Upper lobe of left lung (tissue), 4 donors: ENCODE results near the gene HOXA6.

ENCODE experiments used
- CTCF ChIP-seq, 6 experiments: fragments of 450-650 bp in 4 of 6; fragments of 200-600 bp in 2 of 6; sonication (generic) in 2 of 6; IDR thresholded peaks; one replicate each; pipeline ENCODE4 v1.5.1; 2016 to 2019; ENCODE audit warnings: antibody characterized with exemption in 6 of 6
- POLR2A ChIP-seq, 4 donors: fragments of 450-650 bp; IDR thresholded peaks; one replicate each; pipeline ENCODE4 v1.5.1; 2016 to 2017; ENCODE audit warnings: antibody characterized with exemption in 4 of 4, mild to moderate bottlenecking in 2 of 4
- POLR2AphosphoS5 ChIP-seq, 2 donors: sonication (generic); formaldehyde crosslinking; IDR thresholded peaks; one replicate each; pipeline ENCODE4 v1.5.1; 2017; ENCODE audit warnings: antibody characterized with exemption in 2 of 2

DNA sequence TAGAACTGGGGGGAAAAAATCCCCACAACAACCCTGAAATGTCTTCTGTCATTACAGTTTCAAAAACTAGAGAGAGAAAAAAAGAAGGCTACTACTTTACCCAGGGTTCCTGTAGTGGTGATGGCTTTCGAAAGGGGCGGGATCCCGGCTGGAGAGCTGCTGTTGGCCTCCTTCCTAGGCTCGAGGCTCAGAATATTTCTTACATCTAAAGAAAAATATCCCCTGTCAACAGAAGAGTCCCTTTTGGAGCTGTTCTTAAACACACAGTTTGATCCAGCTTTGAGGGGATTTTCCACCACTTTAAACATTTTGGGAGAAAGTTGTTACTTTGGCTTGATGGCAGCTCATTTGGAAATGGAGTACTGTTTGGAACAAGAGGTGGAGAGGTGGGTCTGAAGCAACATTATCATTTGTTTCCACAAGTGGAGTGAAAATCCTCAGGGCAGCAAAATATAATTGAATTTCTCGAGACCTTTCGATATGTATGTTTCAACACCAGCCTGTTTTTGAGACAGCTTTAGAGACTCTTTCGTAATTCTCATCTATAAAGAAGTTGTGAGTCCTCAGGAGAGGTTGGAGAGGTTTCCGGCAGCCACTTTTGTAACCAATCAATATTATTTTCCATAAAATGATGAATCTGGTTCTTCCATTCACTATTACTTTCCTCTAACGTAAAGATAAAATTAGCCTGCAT is 47.3 kb upstream of the HOXA6 start:
- TF ChIP-seq CTCF (IDR thresholded peaks at IDR 0.05): no peak
- no peak for TF ChIP-seq POLR2A (IDR thresholded peaks at IDR 0.05)
- no peak for TF ChIP-seq POLR2AphosphoS5 (IDR thresholded peaks at IDR 0.05)
